GM18498 (cell line): ENCODE results near the gene SERBP1.
"Not testable (repeated sequence)": the region's sequence is repeated elsewhere in the genome, so short reads cannot be mapped to it uniquely, and the experiment has no call there.

Source experiments
- ATAC-seq: cut with Tn5 transposase; IDR thresholded peaks from one replicate; pipeline ENCODE4 v1.9.1; 2021; ENCODE audit warnings: mild to moderate bottlenecking, moderate library complexity; ENCODE audit not compliant: unreplicated experiment

SERBP1 gene

GRCh38 chr1:67408148-67408547 lies 22.1 kb downstream of the SERBP1 start:
- ATAC-seq = no peak

- ATAC-seq = no peak
Observed at GRCh38 chr1:67407498-67407897, 22.7 kb downstream of the SERBP1 start.

- no peak for ATAC-seq
Observed at GRCh38 chr1:67405473-67406245, 24.5 kb downstream of the SERBP1 start.

- no peak for ATAC-seq
Observed at GRCh38 chr1:67404212-67404620, 26.0 kb downstream of the SERBP1 start.

GRCh38 chr1:67401443-67401842 lies 28.8 kb downstream of the SERBP1 start:
- ATAC-seq = no peak

GRCh38 chr1:67400029-67400786 lies 30.0 kb downstream of the SERBP1 start:
- not testable (repeated sequence) for ATAC-seq

GRCh38 chr1:67399199-67399993 lies 30.8 kb downstream of the SERBP1 start:
- ATAC-seq = no peak

GRCh38 chr1:67394548-67394947 lies 35.7 kb downstream of the SERBP1 start:
- no peak for ATAC-seq

- no peak for ATAC-seq
Observed at GRCh38 chr1:67393737-67394136, 36.5 kb downstream of the SERBP1 start.

GRCh38 chr1:67393240-67393639 lies 37.0 kb downstream of the SERBP1 start:
- no peak for ATAC-seq

GRCh38 chr1:67390041-67390887 lies 39.9 kb downstream of the SERBP1 start:
- ATAC-seq = no peak

- no peak for ATAC-seq
Observed at GRCh38 chr1:67383999-67384638, 46.1 kb downstream of the SERBP1 start.

GRCh38 chr1:67382292-67382691 lies 47.9 kb downstream of the SERBP1 start:
- no peak for ATAC-seq

GRCh38 chr1:67381154-67381553 lies 49.0 kb downstream of the SERBP1 start:
- no peak for ATAC-seq

GRCh38 chr1:67377253-67377652 lies 52.9 kb downstream of the SERBP1 start:
- ATAC-seq = no peak

GRCh38 chr1:67376381-67376780 lies 53.8 kb downstream of the SERBP1 start:
- ATAC-seq = no peak

GRCh38 chr1:67372898-67373297 lies 57.3 kb downstream of the SERBP1 start:
- no peak for ATAC-seq

GRCh38 chr1:67372136-67372535 lies 58.1 kb downstream of the SERBP1 start:
- ATAC-seq = no peak

GRCh38 chr1:67371681-67372080 lies 58.5 kb downstream of the SERBP1 start:
- no peak for ATAC-seq

- no peak for ATAC-seq
Observed at GRCh38 chr1:67371043-67371442, 59.2 kb downstream of the SERBP1 start.
